Peyer's patch (tissue), 4 donors: Measurements from ENCODE around the gene APH1B.

Experiments
- CTCF ChIP-seq, 6 experiments: fragments of 450-650 bp in 4 of 6; fragments of 200-600 bp in 2 of 6; sonication (generic) in 1 of 6; IDR thresholded peaks; one replicate each; pipeline ENCODE4 v1.5.1; 2017 to 2019; ENCODE audit warnings: antibody characterized with exemption in 6 of 6, mild to moderate bottlenecking in 3 of 6, moderate library complexity in 1 of 6
- POLR2A ChIP-seq, 2 donors: fragments of 450-650 bp; IDR thresholded peaks; one replicate each; pipeline ENCODE4 v1.5.1; 2017; ENCODE audit warnings: antibody characterized with exemption in 2 of 2, mild to moderate bottlenecking in 2 of 2, moderate library complexity in 2 of 2

DNA sequence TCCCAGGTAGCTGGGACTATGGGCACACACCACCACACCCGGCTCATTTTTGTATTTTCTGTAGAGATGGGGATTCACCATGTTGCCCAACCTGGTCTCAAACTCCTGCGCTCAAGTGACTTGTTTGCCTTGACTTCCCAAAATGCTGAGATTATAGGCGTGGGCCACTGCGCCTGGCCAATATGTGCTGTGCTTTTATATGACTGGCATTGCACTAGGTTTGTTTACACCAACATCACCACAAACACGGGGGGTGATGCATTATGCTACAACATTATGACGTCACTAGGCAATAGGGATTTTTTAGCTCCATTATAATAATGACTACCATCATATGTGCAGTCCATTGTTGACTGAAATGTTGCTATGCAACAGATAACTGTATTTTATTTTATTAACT is 6.9 kb downstream of the APH1B start:
- TF ChIP-seq CTCF (IDR thresholded peaks at IDR 0.05) (no peak), POLR2A (IDR thresholded peaks at IDR 0.05) (no peak)
